ENCODE data around the gene ETFA.

ETFA gene

GRCh38 chr15:76252249-76252648 lies 59.0 kb downstream of the ETFA start:
- ChIA-PET CTCF (no interaction called here), POLR2A (no interaction called here)
- Histone ChIP-seq H3K4me3 (ENCODE audit: low read depth, low read length) (no peak overlapping the region), H3K36me3 (ENCODE audit: control insufficient read depth in 2 of 2, insufficient read depth in 1 of 2, low read length in 2 of 2) (peaks cover 3 to 28% of the 10 kb centered on the region in 2 experiments), H3K4me1 (ENCODE audit: control insufficient read depth, insufficient read depth, low read length) (no peaks in the 10 kb centered on the region), H3K27ac (ENCODE audit: extremely low read depth, low read depth, low read length) (no peak overlapping the region), H3K9me3 (ENCODE audit: control insufficient read depth, insufficient read depth, low read depth, low read length) (peaks cover 2% of the 10 kb centered on the region; the same call in 1 of the 2 replicates)
- TF ChIP-seq HOXC10 (CRISPR knock-in tag; IDR thresholded peaks at IDR 0.05) = no peak
- no peak for TF ChIP-seq ZNF311 (tag by site-specific recombination; IDR thresholded peaks at IDR 0.05; ENCODE audit: borderline replicate concordance)
- TF ChIP-seq, protein P1, sequence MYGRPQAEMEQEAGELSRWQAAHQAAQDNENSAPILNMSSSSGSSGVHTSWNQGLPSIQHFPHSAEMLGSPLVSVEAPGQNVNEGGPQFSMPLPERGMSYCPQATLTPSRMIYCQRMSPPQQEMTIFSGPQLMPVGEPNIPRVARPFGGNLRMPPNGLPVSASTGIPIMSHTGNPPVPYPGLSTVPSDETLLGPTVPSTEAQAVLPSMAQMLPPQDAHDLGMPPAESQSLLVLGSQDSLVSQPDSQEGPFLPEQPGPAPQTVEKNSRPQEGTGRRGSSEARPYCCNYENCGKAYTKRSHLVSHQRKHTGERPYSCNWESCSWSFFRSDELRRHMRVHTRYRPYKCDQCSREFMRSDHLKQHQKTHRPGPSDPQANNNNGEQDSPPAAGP (tag by site-specific recombination; IDR thresholded peaks at IDR 0.05) = no peak
- no peak for TF ChIP-seq ZNF510 (tag by site-specific recombination; IDR thresholded peaks at IDR 0.05; ENCODE audit: insufficient replicate concordance)
- TF ChIP-seq ZNF37A (tag by site-specific recombination; IDR thresholded peaks at IDR 0.05) = no peak
- TF ChIP-seq ZFP37 (tag by site-specific recombination; IDR thresholded peaks at IDR 0.05) = no peak
- TF ChIP-seq ZNF174 (tag by site-specific recombination; IDR thresholded peaks at IDR 0.05) = no peak
- no peak for TF ChIP-seq ZFHX2 (tag by site-specific recombination; conservative IDR thresholded peaks at IDR 0.05)
- no peak for TF ChIP-seq ZIC2 (tag by site-specific recombination; IDR thresholded peaks at IDR 0.05)
- TF ChIP-seq ZBTB48 (tag by site-specific recombination; IDR thresholded peaks at IDR 0.05) = no peak
- TF ChIP-seq PATZ1 (tag by site-specific recombination; IDR thresholded peaks at IDR 0.05) = no peak
- no peak for TF ChIP-seq HIC1 (tag by site-specific recombination; IDR thresholded peaks at IDR 0.05)
- TF ChIP-seq ZNF561 (tag by site-specific recombination; IDR thresholded peaks at IDR 0.05; ENCODE audit: borderline replicate concordance) = no peak
- no peak for TF ChIP-seq ZNF747 (tag by site-specific recombination; IDR thresholded peaks at IDR 0.05)
- no peak for TF ChIP-seq ZSCAN4 (tag by site-specific recombination; IDR thresholded peaks at IDR 0.05)
- no peak for TF ChIP-seq ZFP3 (tag by site-specific recombination; IDR thresholded peaks at IDR 0.05; ENCODE audit: low read depth)
- TF ChIP-seq ZNF785 (tag by site-specific recombination; IDR thresholded peaks at IDR 0.05) = no peak
- TF ChIP-seq ZSCAN30 (tag by site-specific recombination; IDR thresholded peaks at IDR 0.05) = no peak

- H3K36me3 ChIP-seq (ENCODE audit: control insufficient read depth in 2 of 2, insufficient read depth in 1 of 2, low read length in 2 of 2) = peaks cover 3 to 28% of the 10 kb centered on the region in 2 experiments
- ChIA-PET CTCF (interaction anchor here (1.6 to 1.8 kb wide), 2 partner anchors 16 to 61 kb away, joined by 4 to 5 read pairs; no protein-coding TSS in a partner anchor), POLR2A (no interaction called here)
- peaks cover 2% of the 10 kb centered on the region; the same call in 1 of the 2 replicates for H3K9me3 ChIP-seq (ENCODE audit: control insufficient read depth, insufficient read depth, low read depth, low read length)
- TF ChIP-seq ZNF404 (tag by site-specific recombination; IDR thresholded peaks at IDR 0.05) (no peak), ZNF214 (tag by site-specific recombination; IDR thresholded peaks at IDR 0.05; ENCODE audit: borderline replicate concordance) (peak; percentile 96), ZNF426 (tag by site-specific recombination; IDR thresholded peaks at IDR 0.05) (no peak)
- H3K27ac ChIP-seq (ENCODE audit: extremely low read depth, low read depth, low read length) = no peak overlapping the region
- H3K4me3 ChIP-seq (ENCODE audit: low read depth, low read length) = no peak overlapping the region
- no peaks in the 10 kb centered on the region for H3K4me1 ChIP-seq (ENCODE audit: control insufficient read depth, insufficient read depth, low read length)
Measured at GRCh38 chr15:76251717-76252116, 59.6 kb downstream of the ETFA start.

Data from HEK293 (cell line).